GM12878 (cell line): Measurements from ENCODE around the gene ZSCAN22. TPM values are rescaled to one million over a fixed set of nuclear protein-coding genes. Genes with fewer than 3 reads are reported as not detected.

Experiments
- CHD4 ChIP-seq: fragments of 200-600 bp; sonication (generic); IDR thresholded peaks from 2 replicates; pipeline ENCODE4 v1.6.1; 2016; ENCODE audit warnings: mild to moderate bottlenecking
- CUX1 ChIP-seq: IDR thresholded peaks from 2 replicates; pipeline ENCODE4 v1.6.1; 2012; ENCODE audit warnings: improper control_type of control experiment, low read depth, low read length; ENCODE audit not compliant: insufficient replicate concordance
- HDAC2 ChIP-seq: fragments of 200-600 bp; sonication (generic); IDR thresholded peaks from 2 replicates; pipeline ENCODE4 v1.6.1; 2017
- IRF3 ChIP-seq: fragments of 450-650 bp; IDR thresholded peaks from 2 replicates; pipeline ENCODE4 v1.6.1; 2014; ENCODE audit warnings: mild to moderate bottlenecking
- IRF5 ChIP-seq: fragments of 450-650 bp; IDR thresholded peaks from 2 replicates; pipeline ENCODE4 v1.6.1; 2017; ENCODE audit warnings: borderline replicate concordance
- KLF5 ChIP-seq: fragments of 450-650 bp; IDR thresholded peaks from 2 replicates; pipeline ENCODE4 v1.6.1; 2014; ENCODE audit warnings: mild to moderate bottlenecking; ENCODE audit not compliant: partially characterized antibody
- MTA2 ChIP-seq: fragments of 450-650 bp; IDR thresholded peaks from 2 replicates; pipeline ENCODE4 v1.6.1; 2016; ENCODE audit warnings: low read depth, mild to moderate bottlenecking, moderate library complexity
- MYC ChIP-seq: IDR thresholded peaks from 2 replicates; pipeline ENCODE4 v1.6.1; 2011; ENCODE audit warnings: mild to moderate bottlenecking, low read length, moderate library complexity, inconsistent platforms; ENCODE audit not compliant: insufficient read depth, insufficient replicate concordance, insufficient read length, severe bottlenecking
- NR2C1 ChIP-seq: fragments of 450-650 bp; IDR thresholded peaks from 2 replicates; pipeline ENCODE4 v1.6.1; 2017; ENCODE audit warnings: antibody characterized with exemption, mild to moderate bottlenecking, moderate library complexity
- NRF1 ChIP-seq: conservative IDR thresholded peaks from 2 replicates; pipeline ENCODE4 v1.6.1; 2011; ENCODE audit warnings: mild to moderate bottlenecking, low read depth, low read length, improper control_type of control experiment
- SIX5 ChIP-seq: IDR thresholded peaks from 2 replicates; pipeline ENCODE4 v1.6.1; 2011; ENCODE audit warnings: mild to moderate bottlenecking, low read depth, low read length, moderate library complexity; ENCODE audit not compliant: severe bottlenecking
- SREBF2 ChIP-seq: IDR thresholded peaks from 2 replicates; pipeline ENCODE4 v1.6.1; 2012; ENCODE audit warnings: mild to moderate bottlenecking, low read length
- STAT3 ChIP-seq: IDR thresholded peaks from 2 replicates; pipeline ENCODE4 v1.6.1; 2011; ENCODE audit warnings: low read depth, low read length, improper control_type of control experiment
- SUPT20H ChIP-seq: IDR thresholded peaks from 2 replicates; pipeline ENCODE4 v1.6.1; 2011; ENCODE audit warnings: low read depth, mild to moderate bottlenecking, low read length, moderate library complexity, borderline replicate concordance; ENCODE audit not compliant: control insufficient read depth
- SUZ12 ChIP-seq: fragments of 200-600 bp; sonication (generic); IDR thresholded peaks from one replicate; pipeline ENCODE4 v1.6.1; 2018; ENCODE audit warnings: antibody characterized with exemption, mild to moderate bottlenecking; ENCODE audit not compliant: unreplicated experiment
- YY1 ChIP-seq: IDR thresholded peaks from 2 replicates; pipeline ENCODE4 v1.6.1; 2011; ENCODE audit warnings: low read depth, mild to moderate bottlenecking, low read length
- ZBTB4 ChIP-seq: fragments of 450-650 bp; formaldehyde crosslinking; IDR thresholded peaks from 2 replicates; pipeline ENCODE4 v1.4.0; 2022; ENCODE audit warnings: mild to moderate bottlenecking, moderate library complexity
- polyA plus RNA-seq, 11 experiments: library from polyadenylated mRNA; depleted of rRNA in 4 of 11; unstranded in 6 of 11; stranded (reverse) in 5 of 11; fragments of >200 nt; fragmentation: Nextera tagmentation in 4 of 11; fragmentation: Illumina TruSeq in 1 of 11; extraction: Ambion mirVana in 4 of 11; extraction: Trizol in 1 of 11; gene quantifications; 1 replicate in 1 of 11; 2 replicates in 10 of 11; pipeline versions ENCODE4 v1.2.1 to v1.2.3, GENCODE V29; 2011 to 2016; ENCODE audit warnings: inconsistent platforms in 2 of 11, missing spikeins in 2 of 11, low read depth in 1 of 11
- total RNA-seq, 4 experiments: library from RNA; depleted of rRNA in 3 of 4; stranded (reverse); fragments of >200 nt in 3 of 4; fragmentation: Illumina TruSeq in 1 of 4; extraction: Trizol in 1 of 4; gene quantifications; 2 replicates each; pipeline versions ENCODE4 v1.2.1 to v1.2.3, GENCODE V29; 2013 to 2021

The ZSCAN22 gene
- total and polyA plus RNA-seq, 10 of the 15 experiments (the other 5 are each of a cell fraction or from before 2014, with no cell fraction given), result 0.49 to 3.9 (median 2.6) TPM

GRCh38 chr19:58386576-58387337 lies 60.0 kb downstream of the ZSCAN22 start, which contains the start of gene RPS5 (continued):
- TF ChIP-seq CUX1 (no peak), KLF5 (peak; percentile 73), SREBF2 (peak; percentile 33; the same call in 1 of the 2 replicates), MTA2 (peak; percentile 93), STAT3 (no peak), MYC (peak; percentile 55), SUPT20H (no peak), SIX5 (peak; percentile 59), IRF3 (peak; percentile 69; the same call in 1 of the 2 replicates), CHD4 (no peak), IRF5 (no peak), YY1 (peak; percentile 64; the same call in 1 of the 2 replicates), NR2C1 (peak; percentile 99), HDAC2 (no peak), ZBTB4 (no peak), NRF1 (peak; percentile 66), SUZ12 (no peak)
